ENCODE results near the gene ENAM. TPM values are rescaled to one million over a fixed set of nuclear protein-coding genes. Genes with fewer than 3 reads are reported as not detected.

Gene ENAM
- total and polyA plus RNA-seq, 2 of the 13 experiments (the other 11 are each of a cell fraction or from before 2014, with no cell fraction given), result not detected

DNA sequence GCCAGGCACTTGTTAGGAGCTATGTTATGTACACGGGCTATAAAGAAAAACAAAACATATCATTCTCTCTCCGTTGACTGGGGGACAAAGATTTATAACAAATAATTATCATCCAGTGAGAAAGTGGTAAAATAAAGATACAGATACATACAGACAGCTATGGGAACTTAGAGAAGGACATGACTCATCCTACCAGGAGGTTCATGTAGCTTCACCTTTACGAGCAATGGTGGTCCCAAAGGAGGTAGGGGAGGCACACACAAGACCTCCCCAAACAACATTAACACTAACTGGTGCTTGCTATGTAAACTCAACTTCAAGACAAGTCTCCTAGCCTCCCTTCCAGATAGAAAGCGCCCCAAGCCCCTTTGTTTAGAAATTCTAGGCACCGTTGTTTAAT lies 27.6 kb upstream of the ENAM start (continued):
- TF ChIP-seq, protein P1, sequence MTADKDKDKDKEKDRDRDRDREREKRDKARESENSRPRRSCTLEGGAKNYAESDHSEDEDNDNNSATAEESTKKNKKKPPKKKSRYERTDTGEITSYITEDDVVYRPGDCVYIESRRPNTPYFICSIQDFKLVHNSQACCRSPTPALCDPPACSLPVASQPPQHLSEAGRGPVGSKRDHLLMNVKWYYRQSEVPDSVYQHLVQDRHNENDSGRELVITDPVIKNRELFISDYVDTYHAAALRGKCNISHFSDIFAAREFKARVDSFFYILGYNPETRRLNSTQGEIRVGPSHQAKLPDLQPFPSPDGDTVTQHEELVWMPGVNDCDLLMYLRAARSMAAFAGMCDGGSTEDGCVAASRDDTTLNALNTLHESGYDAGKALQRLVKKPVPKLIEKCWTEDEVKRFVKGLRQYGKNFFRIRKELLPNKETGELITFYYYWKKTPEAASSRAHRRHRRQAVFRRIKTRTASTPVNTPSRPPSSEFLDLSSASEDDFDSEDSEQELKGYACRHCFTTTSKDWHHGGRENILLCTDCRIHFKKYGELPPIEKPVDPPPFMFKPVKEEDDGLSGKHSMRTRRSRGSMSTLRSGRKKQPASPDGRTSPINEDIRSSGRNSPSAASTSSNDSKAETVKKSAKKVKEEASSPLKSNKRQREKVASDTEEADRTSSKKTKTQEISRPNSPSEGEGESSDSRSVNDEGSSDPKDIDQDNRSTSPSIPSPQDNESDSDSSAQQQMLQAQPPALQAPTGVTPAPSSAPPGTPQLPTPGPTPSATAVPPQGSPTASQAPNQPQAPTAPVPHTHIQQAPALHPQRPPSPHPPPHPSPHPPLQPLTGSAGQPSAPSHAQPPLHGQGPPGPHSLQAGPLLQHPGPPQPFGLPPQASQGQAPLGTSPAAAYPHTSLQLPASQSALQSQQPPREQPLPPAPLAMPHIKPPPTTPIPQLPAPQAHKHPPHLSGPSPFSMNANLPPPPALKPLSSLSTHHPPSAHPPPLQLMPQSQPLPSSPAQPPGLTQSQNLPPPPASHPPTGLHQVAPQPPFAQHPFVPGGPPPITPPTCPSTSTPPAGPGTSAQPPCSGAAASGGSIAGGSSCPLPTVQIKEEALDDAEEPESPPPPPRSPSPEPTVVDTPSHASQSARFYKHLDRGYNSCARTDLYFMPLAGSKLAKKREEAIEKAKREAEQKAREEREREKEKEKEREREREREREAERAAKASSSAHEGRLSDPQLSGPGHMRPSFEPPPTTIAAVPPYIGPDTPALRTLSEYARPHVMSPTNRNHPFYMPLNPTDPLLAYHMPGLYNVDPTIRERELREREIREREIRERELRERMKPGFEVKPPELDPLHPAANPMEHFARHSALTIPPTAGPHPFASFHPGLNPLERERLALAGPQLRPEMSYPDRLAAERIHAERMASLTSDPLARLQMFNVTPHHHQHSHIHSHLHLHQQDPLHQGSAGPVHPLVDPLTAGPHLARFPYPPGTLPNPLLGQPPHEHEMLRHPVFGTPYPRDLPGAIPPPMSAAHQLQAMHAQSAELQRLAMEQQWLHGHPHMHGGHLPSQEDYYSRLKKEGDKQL (CRISPR knock-in tag; IDR thresholded peaks at IDR 0.05; ENCODE audit: low read depth), result no peak

DNA sequence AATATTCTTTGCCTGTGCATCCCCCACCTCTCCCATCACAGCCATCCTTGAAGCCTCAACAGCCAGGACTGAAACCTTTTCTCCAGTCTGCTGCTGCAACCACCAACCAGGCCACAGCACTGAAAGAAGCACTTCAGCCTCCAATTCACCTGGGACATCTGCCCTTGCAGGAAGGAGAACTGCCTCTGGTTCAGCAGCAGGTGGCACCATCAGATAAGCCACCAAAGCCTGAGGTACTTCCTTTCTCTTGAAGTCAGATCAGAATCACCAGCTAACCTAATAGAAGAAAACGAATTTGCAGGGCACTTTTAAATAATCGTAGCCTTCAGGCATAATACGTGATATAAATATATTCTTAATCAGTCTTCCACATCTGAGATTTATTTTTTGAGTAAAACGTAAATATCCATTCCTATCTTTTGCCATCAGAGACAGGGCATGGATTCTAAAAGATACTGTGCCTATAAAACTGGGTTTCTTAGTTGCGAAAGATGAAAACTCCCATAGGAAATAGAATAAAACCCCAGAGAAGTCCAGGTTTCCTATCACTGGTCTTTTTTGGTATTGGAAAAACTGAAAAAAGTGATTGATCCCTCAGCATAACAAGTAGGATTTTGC lies 27.0 kb upstream of the ENAM start:
- intact Hi-C loops (cut with micrococcal nuclease; ENCODE audit: unreplicated experiment), result loop anchor here (2.0 to 10.0 kb wide), 4 partner anchors 86 to 1703 kb away; partner anchors contain the start of gene UTP3
- ATAC-seq, result peak; percentile 95
- in situ Hi-C loops (cut with HindIII; ENCODE audit: extremely low pct_ligation_motif_present, low pct_unique_long_range_greater_than_20kb), result no loop called here
- no peaks in the 10 kb centered on the region for H4K20me1 ChIP-seq (ENCODE audit: insufficient read depth, low read length)
- WGBS (ENCODE audit: low lambda C conversion rate), result 26% methylated on average over 5 of the region's 5 CpGs
- peak; percentile 62 for DNase-seq (ENCODE audit: low spot score)
- peak; percentile 50 for FAIRE-seq
- ChIA-PET CTCF (ENCODE audit: low intra/inter-chr PET ratio, low total read pairs) (interaction anchor here (0.7 to 1.8 kb wide), 2 partner anchors 409 to 1112 kb away, joined by 3 to 6 read pairs; no protein-coding TSS in a partner anchor), POLR2A (no interaction called here)
- no peak overlapping the region for H3K9ac ChIP-seq (ENCODE audit: insufficient read depth, low read depth, low read length)
- no TSS peak for BruUV-seq (replicated peaks)
- no peaks in the 10 kb centered on the region for H3K36me3 ChIP-seq (replicated peaks in 1 of 2; ENCODE audit: control insufficient read depth in 1 of 2, insufficient read depth in 2 of 2, low read length in 2 of 2)
- no peak overlapping the region for H3K4me3 ChIP-seq (replicated peaks in 1 of 3; ENCODE audit: insufficient read depth in 1 of 3, low read depth in 2 of 3, low read length in 3 of 3)
- H3K79me2 ChIP-seq (ENCODE audit: insufficient read depth, low read length), result no peaks in the 10 kb centered on the region
- H3K4me1 ChIP-seq (ENCODE audit: insufficient read depth, low read length), result no peaks in the 10 kb centered on the region
- H3K27ac ChIP-seq (ENCODE audit: extremely low read length, insufficient read depth, low read length), result no peak overlapping the region
- no peak overlapping the region for H3K4me2 ChIP-seq (ENCODE audit: low read depth, low read length)
- H2AFZ ChIP-seq (ENCODE audit: low read length), result no peak overlapping the region
- no peaks in the 10 kb centered on the region for H3K9me3 ChIP-seq (ENCODE audit: low read length)
- no peaks in the 10 kb centered on the region for H3K27me3 ChIP-seq (ENCODE audit: control insufficient read depth in 1 of 2, insufficient read depth in 2 of 2, low read length in 2 of 2)
- TF ChIP-seq, protein P2, sequence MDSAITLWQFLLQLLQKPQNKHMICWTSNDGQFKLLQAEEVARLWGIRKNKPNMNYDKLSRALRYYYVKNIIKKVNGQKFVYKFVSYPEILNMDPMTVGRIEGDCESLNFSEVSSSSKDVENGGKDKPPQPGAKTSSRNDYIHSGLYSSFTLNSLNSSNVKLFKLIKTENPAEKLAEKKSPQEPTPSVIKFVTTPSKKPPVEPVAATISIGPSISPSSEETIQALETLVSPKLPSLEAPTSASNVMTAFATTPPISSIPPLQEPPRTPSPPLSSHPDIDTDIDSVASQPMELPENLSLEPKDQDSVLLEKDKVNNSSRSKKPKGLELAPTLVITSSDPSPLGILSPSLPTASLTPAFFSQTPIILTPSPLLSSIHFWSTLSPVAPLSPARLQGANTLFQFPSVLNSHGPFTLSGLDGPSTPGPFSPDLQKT (CRISPR knock-in tag; IDR thresholded peaks at IDR 0.05; ENCODE audit: borderline replicate concordance), result no peak
- TF ChIP-seq ZC3H4 (CRISPR knock-in tag; IDR thresholded peaks at IDR 0.05; ENCODE audit: borderline replicate concordance), result no peak
- no peak for TF ChIP-seq ZBTB7B (CRISPR knock-in tag; IDR thresholded peaks at IDR 0.05)
- TF ChIP-seq PHF8 (CRISPR knock-in tag; IDR thresholded peaks at IDR 0.05), result no peak
- TF ChIP-seq ELF1 (CRISPR knock-in tag; IDR thresholded peaks at IDR 0.05), result 0 out of 2 replicates have a peak, but pooled peaks have one; percentile 31
- no peak for TF ChIP-seq ZNF550 (CRISPR knock-in tag; IDR thresholded peaks at IDR 0.05; ENCODE audit: borderline replicate concordance)
- TF ChIP-seq STAG1 (CRISPR knock-in tag; IDR thresholded peaks at IDR 0.05), result peak; percentile 93
- TF ChIP-seq SSRP1 (CRISPR knock-in tag; IDR thresholded peaks at IDR 0.05), result no peak
- TF ChIP-seq, protein P3, sequence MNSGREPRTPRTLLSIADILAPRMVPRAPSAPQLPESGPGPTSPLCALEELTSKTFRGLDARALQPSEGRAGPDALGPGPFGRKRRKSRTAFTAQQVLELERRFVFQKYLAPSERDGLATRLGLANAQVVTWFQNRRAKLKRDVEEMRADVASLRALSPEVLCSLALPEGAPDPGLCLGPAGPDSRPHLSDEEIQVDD (CRISPR knock-in tag; IDR thresholded peaks at IDR 0.05; ENCODE audit: borderline replicate concordance), result no peak
- TF ChIP-seq ZNF850 (CRISPR knock-in tag; conservative IDR thresholded peaks at IDR 0.05), result no peak
- TF ChIP-seq RAD21 (CRISPR knock-in tag; IDR thresholded peaks at IDR 0.05), result peak; percentile 69
